H9 (cell line): Measurements from ENCODE around the gene TSPAN6. TPM values are rescaled to one million over a fixed set of nuclear protein-coding genes. Genes with fewer than 3 reads are reported as not detected.

ENCODE experiments used
- DNase-seq: peaks from one replicate; pipeline ENCODE4 v3.0.0-alpha.2; 2017
- H2AFZ ChIP-seq: one replicate; pipeline ENCODE4 v1.6.1; 2013; ENCODE audit warnings: mild to moderate bottlenecking, low read length, control low read depth, moderate library complexity
- H2AK5ac ChIP-seq: 2 replicates; pipeline ENCODE4 v1.6.1; 2013; ENCODE audit warnings: low read length, control low read depth, mixed read lengths; ENCODE audit not compliant: insufficient read length
- H2BK120ac ChIP-seq: one replicate; pipeline ENCODE4 v1.6.1; 2013; ENCODE audit warnings: low read depth, mild to moderate bottlenecking, low read length, control low read depth, inconsistent platforms; ENCODE audit not compliant: poor library complexity, severe bottlenecking
- H2BK12ac ChIP-seq: 2 replicates; pipeline ENCODE4 v1.6.1; 2013; ENCODE audit warnings: low read length, control low read depth, mixed read lengths, low read depth; ENCODE audit not compliant: insufficient read length
- H2BK15ac ChIP-seq: 2 replicates; pipeline ENCODE4 v1.6.1; 2013; ENCODE audit warnings: low read depth, low read length, control low read depth
- H2BK20ac ChIP-seq: one replicate; pipeline ENCODE4 v1.6.1; 2013; ENCODE audit warnings: low read depth, mild to moderate bottlenecking, low read length, control low read depth, inconsistent platforms; ENCODE audit not compliant: poor library complexity, severe bottlenecking
- H2BK5ac ChIP-seq: 2 replicates; pipeline ENCODE4 v1.6.1; 2013; ENCODE audit warnings: low read length, control low read depth, mixed read lengths; ENCODE audit not compliant: insufficient read length
- H3K14ac ChIP-seq: 2 replicates; pipeline ENCODE4 v1.6.1; 2013; ENCODE audit warnings: low read length, control low read depth; ENCODE audit not compliant: insufficient read depth
- H3K18ac ChIP-seq: 2 replicates; pipeline ENCODE4 v1.6.1; 2013; ENCODE audit warnings: low read depth, mild to moderate bottlenecking, mixed read lengths, low read length, control low read depth; ENCODE audit not compliant: insufficient read length
- H3K23ac ChIP-seq: 2 replicates; pipeline ENCODE4 v1.6.1; 2013; ENCODE audit warnings: low read length, control low read depth, mixed read lengths, low read depth; ENCODE audit not compliant: insufficient read length
- H3K23me2 ChIP-seq: 2 replicates; pipeline ENCODE4 v1.6.1; 2013; ENCODE audit warnings: low read depth, mild to moderate bottlenecking, mixed read lengths, low read length, control low read depth; ENCODE audit not compliant: insufficient read length, poor library complexity, severe bottlenecking
- H3K27ac ChIP-seq: 2 replicates; pipeline ENCODE4 v1.5.1; 2013; ENCODE audit warnings: low read length, control low read depth, mixed read lengths, low read depth; ENCODE audit not compliant: insufficient read length
- H3K27me3 ChIP-seq: 2 replicates; pipeline ENCODE4 v1.6.1; 2013; ENCODE audit warnings: low read length, control low read depth, inconsistent platforms; ENCODE audit not compliant: insufficient read depth
- H3K4ac ChIP-seq: 2 replicates; pipeline ENCODE4 v1.6.1; 2013; ENCODE audit warnings: low read depth, mild to moderate bottlenecking, control low read depth, inconsistent platforms, low read length, moderate library complexity
- H3K4me1 ChIP-seq: 2 replicates; pipeline ENCODE4 v1.6.1; 2013; ENCODE audit warnings: low read length, control low read depth, inconsistent platforms; ENCODE audit not compliant: insufficient read depth
- H3K4me2 ChIP-seq: 2 replicates; pipeline ENCODE4 v1.6.1; 2013; ENCODE audit warnings: low read length, control low read depth, mixed read lengths; ENCODE audit not compliant: insufficient read length, insufficient read depth
- H3K56ac ChIP-seq: 2 replicates; pipeline ENCODE4 v1.6.1; 2013; ENCODE audit warnings: low read depth, mild to moderate bottlenecking, mixed read lengths, low read length, control low read depth; ENCODE audit not compliant: insufficient read length
- H3K79me1 ChIP-seq: 2 replicates; pipeline ENCODE4 v1.6.1; 2013; ENCODE audit warnings: low read depth, mild to moderate bottlenecking, moderate library complexity, low read length, control low read depth, inconsistent platforms; ENCODE audit not compliant: insufficient read depth, poor library complexity, severe bottlenecking
- H3K79me2 ChIP-seq: 2 replicates; pipeline ENCODE4 v1.6.1; 2013; ENCODE audit warnings: low read length, control low read depth, inconsistent platforms; ENCODE audit not compliant: insufficient read depth
- H3K9ac ChIP-seq: 2 replicates; pipeline ENCODE4 v1.6.1; 2013; ENCODE audit warnings: low read length, control low read depth, mixed read lengths; ENCODE audit not compliant: insufficient read length; ENCODE audit errors: extremely low read depth
- H3K9me3 ChIP-seq: one replicate; pipeline ENCODE4 v1.6.1; 2013; ENCODE audit warnings: low read depth, low read length, inconsistent platforms; ENCODE audit not compliant: control insufficient read depth
- H3T11ph ChIP-seq: one replicate; pipeline ENCODE4 v1.6.1; 2013; ENCODE audit warnings: mild to moderate bottlenecking, low read length, control low read depth, inconsistent platforms
- H4K20me1 ChIP-seq: one replicate; pipeline ENCODE4 v1.6.1; 2013; ENCODE audit not compliant: control insufficient read depth, insufficient read length, insufficient read depth
- H4K5ac ChIP-seq: 2 replicates; pipeline ENCODE4 v1.6.1; 2013; ENCODE audit warnings: low read depth, mild to moderate bottlenecking, mixed read lengths, low read length, control low read depth; ENCODE audit not compliant: insufficient read length
- H4K8ac ChIP-seq: replicated peaks from 2 replicates; pipeline ENCODE4 v1.6.1; 2013; ENCODE audit warnings: low read length, control low read depth, mixed read lengths, low read depth; ENCODE audit not compliant: insufficient read length
- H4K91ac ChIP-seq: 2 replicates; pipeline ENCODE4 v1.6.1; 2013; ENCODE audit warnings: low read depth, mild to moderate bottlenecking, moderate library complexity, mixed read lengths, low read length, control low read depth; ENCODE audit not compliant: insufficient read length
- H3K27ac Mint-ChIP-seq, 3 experiments: 2 replicates in 2 of 3; 3 replicates in 1 of 3; pipeline ENCODE4 v1.8.0; 2020 to 2021; ENCODE audit warnings: mixed read lengths in 3 of 3, mild to moderate bottlenecking in 1 of 3, moderate library complexity in 1 of 3
- H3K27me3 Mint-ChIP-seq: 2 replicates; pipeline ENCODE4 v1.8.0; 2021; ENCODE audit warnings: low read depth, mild to moderate bottlenecking, moderate library complexity, mixed read lengths
- H3K36me3 Mint-ChIP-seq, 3 experiments: 2 replicates in 2 of 3; 3 replicates in 1 of 3; pipeline ENCODE4 v1.8.0; 2020 to 2021; ENCODE audit warnings: low read depth in 3 of 3, mixed read lengths in 3 of 3; ENCODE audit not compliant: insufficient read depth in 1 of 3
- H3K4me1 Mint-ChIP-seq, 2 experiments: 2 replicates each; pipeline ENCODE4 v1.8.0; 2020; ENCODE audit warnings: mixed read lengths in 2 of 2
- H3K4me3 Mint-ChIP-seq, 2 experiments: 2 replicates in 1 of 2; 3 replicates in 1 of 2; pipeline ENCODE4 v1.8.0; 2020 to 2021; ENCODE audit warnings: mild to moderate bottlenecking in 2 of 2, mixed read lengths in 2 of 2, moderate library complexity in 1 of 2
- H3K9me3 Mint-ChIP-seq, 2 experiments: 2 replicates in 1 of 2; 3 replicates in 1 of 2; pipeline ENCODE4 v1.8.0; 2020; ENCODE audit warnings: mild to moderate bottlenecking in 2 of 2, mixed read lengths in 2 of 2, moderate library complexity in 1 of 2
- CTCF ChIP-seq: fragments of 200-600 bp; sonication (generic); conservative IDR thresholded peaks from 3 replicates; pipeline ENCODE4 v1.8.0; 2021; ENCODE audit warnings: antibody characterized with exemption, mild to moderate bottlenecking
- WGBS: extraction: QIAGEN DNeasy Blood & Tissue Kit; methylation state at CpG from one replicate; pipeline ENCODE4 v1.1.7; 2013; ENCODE audit warnings: missing lambda C conversion rate, low lambda C conversion rate, mixed read lengths; ENCODE audit not compliant: insufficient read length; ENCODE audit errors: extremely low coverage; 5-methylcytosine and 5-hydroxymethylcytosine counted together
- total RNA-seq: library from RNA; stranded (reverse); gene quantifications from 2 replicates; pipeline ENCODE4 v1.2.1, GENCODE V29; 2021

TSPAN6 gene
- total RNA-seq, 1 experiment from 2014 or later = 61.3 TPM

- H3K79me2 ChIP-seq = no peaks in the 10 kb centered on the region
- H3K23me2 ChIP-seq = no peaks in the 10 kb centered on the region
- H4K91ac ChIP-seq = no peak overlapping the region
- H3K14ac ChIP-seq = no peak overlapping the region
- no peaks in the 10 kb centered on the region for H3K4me1 ChIP-seq
- no peak overlapping the region for H2BK12ac ChIP-seq
- H3K23ac ChIP-seq = no peak overlapping the region
- no peaks in the 10 kb centered on the region for H4K20me1 ChIP-seq
- no peak overlapping the region for H3K56ac ChIP-seq
- no peak overlapping the region for H4K8ac ChIP-seq
- no peak overlapping the region for H2BK120ac ChIP-seq
- H2AK5ac ChIP-seq = no peak overlapping the region
- no peak overlapping the region for H3T11ph ChIP-seq
- H2BK15ac ChIP-seq = no peak overlapping the region
- H3K9ac ChIP-seq = no peak overlapping the region
- H4K5ac ChIP-seq = no peak overlapping the region
- H3K79me1 ChIP-seq = no peaks in the 10 kb centered on the region
- no peak overlapping the region for H3K27ac Mint-ChIP-seq
- no peaks in the 10 kb centered on the region for H3K4me1 Mint-ChIP-seq
- H3K18ac ChIP-seq = no peak overlapping the region
- peaks cover 0 to 56% of the 10 kb centered on the region in 2 experiments; a peak in 2 of 5 replicates for H3K9me3 Mint-ChIP-seq
- no CpG with 5 or more reads among the region's 2 CpGs for WGBS
- no peaks in the 10 kb centered on the region for H3K9me3 ChIP-seq
- no peak overlapping the region for H3K4ac ChIP-seq
- no peak overlapping the region for H2BK20ac ChIP-seq
- no peak overlapping the region for H3K4me3 Mint-ChIP-seq
- no peak overlapping the region for H3K4me2 ChIP-seq
- peaks cover 12% of the 10 kb centered on the region for H3K27me3 Mint-ChIP-seq
- H3K36me3 Mint-ChIP-seq = no peaks in the 10 kb centered on the region
- no peak overlapping the region for H3K27ac ChIP-seq
- no peaks in the 10 kb centered on the region for H3K27me3 ChIP-seq
- no peak overlapping the region for H2AFZ ChIP-seq
- no peak for DNase-seq
- H2BK5ac ChIP-seq = no peak overlapping the region
- no peak for TF ChIP-seq CTCF
Measured at GRCh38 chrX:100586747-100587146, 49.9 kb downstream of the TSPAN6 start.
